Thymus (tissue), 11 donors: ENCODE results near the gene HNRNPK. TPM values are rescaled to one million over a fixed set of nuclear protein-coding genes. Genes with fewer than 3 reads are reported as not detected.
"Not testable (repeated sequence)": the region's sequence is repeated elsewhere in the genome, so short reads cannot be mapped to it uniquely, and the experiment has no call there.

ENCODE experiments used
- DNase-seq, 9 donors: peaks; one replicate each; pipeline ENCODE4 v3.0.0-alpha.2; 2013; ENCODE audit warnings: low spot score in 9 of 9, low read depth in 6 of 9, missing footprints in 1 of 9
- H3K27ac ChIP-seq, 2 donors: one replicate each; pipeline ENCODE4 v1.5.1; 2013; ENCODE audit warnings: control low read depth in 1 of 2, low read depth in 1 of 2, low read length in 1 of 2, mild to moderate bottlenecking in 1 of 2, moderate library complexity in 1 of 2
- H3K27me3 ChIP-seq, 2 donors: one replicate each; pipeline ENCODE4 v1.5.1; 2013; ENCODE audit warnings: low read length in 1 of 2; ENCODE audit not compliant: control insufficient read depth in 2 of 2, insufficient read depth in 1 of 2
- H3K36me3 ChIP-seq, 2 donors: one replicate each; pipeline ENCODE4 v1.5.1; 2013; ENCODE audit warnings: low read length in 1 of 2, mild to moderate bottlenecking in 1 of 2, moderate library complexity in 1 of 2; ENCODE audit not compliant: control insufficient read depth in 2 of 2, insufficient read depth in 2 of 2
- H3K4me1 ChIP-seq, 2 donors: one replicate each; pipeline ENCODE4 v1.5.1; 2013; ENCODE audit warnings: low read length in 2 of 2; ENCODE audit not compliant: control insufficient read depth in 2 of 2, insufficient read depth in 2 of 2
- H3K4me3 ChIP-seq, 2 donors: one replicate each; pipeline ENCODE4 v1.5.1; 2013; ENCODE audit warnings: low read length in 2 of 2, control low read depth in 1 of 2, mild to moderate bottlenecking in 1 of 2
- H3K9me3 ChIP-seq, 2 donors: one replicate each; pipeline ENCODE4 v1.5.1; 2013; ENCODE audit warnings: low read length in 1 of 2, mild to moderate bottlenecking in 1 of 2; ENCODE audit not compliant: control insufficient read depth in 2 of 2, insufficient read depth in 1 of 2
- WGBS: extraction: QIAGEN DNeasy Blood & Tissue Kit; methylation state at CpG from one replicate; pipeline ENCODE4 v1.1.7; 2013; 5-methylcytosine and 5-hydroxymethylcytosine counted together
- polyA plus RNA-seq: library from polyadenylated mRNA; stranded (reverse); fragments of 200-250 nt; gene quantifications from one replicate; pipeline ENCODE4 v1.2.3, GENCODE V29; 2013
- total RNA-seq: library from RNA; stranded (reverse); fragments of 120-200 nt; gene quantifications from one replicate; pipeline ENCODE4 v1.2.4, GENCODE V29; 2013
- donor health status: healthy.

The HNRNPK gene
- total and polyA plus RNA-seq, 2 donors: 425 to 585 TPM

DNA sequence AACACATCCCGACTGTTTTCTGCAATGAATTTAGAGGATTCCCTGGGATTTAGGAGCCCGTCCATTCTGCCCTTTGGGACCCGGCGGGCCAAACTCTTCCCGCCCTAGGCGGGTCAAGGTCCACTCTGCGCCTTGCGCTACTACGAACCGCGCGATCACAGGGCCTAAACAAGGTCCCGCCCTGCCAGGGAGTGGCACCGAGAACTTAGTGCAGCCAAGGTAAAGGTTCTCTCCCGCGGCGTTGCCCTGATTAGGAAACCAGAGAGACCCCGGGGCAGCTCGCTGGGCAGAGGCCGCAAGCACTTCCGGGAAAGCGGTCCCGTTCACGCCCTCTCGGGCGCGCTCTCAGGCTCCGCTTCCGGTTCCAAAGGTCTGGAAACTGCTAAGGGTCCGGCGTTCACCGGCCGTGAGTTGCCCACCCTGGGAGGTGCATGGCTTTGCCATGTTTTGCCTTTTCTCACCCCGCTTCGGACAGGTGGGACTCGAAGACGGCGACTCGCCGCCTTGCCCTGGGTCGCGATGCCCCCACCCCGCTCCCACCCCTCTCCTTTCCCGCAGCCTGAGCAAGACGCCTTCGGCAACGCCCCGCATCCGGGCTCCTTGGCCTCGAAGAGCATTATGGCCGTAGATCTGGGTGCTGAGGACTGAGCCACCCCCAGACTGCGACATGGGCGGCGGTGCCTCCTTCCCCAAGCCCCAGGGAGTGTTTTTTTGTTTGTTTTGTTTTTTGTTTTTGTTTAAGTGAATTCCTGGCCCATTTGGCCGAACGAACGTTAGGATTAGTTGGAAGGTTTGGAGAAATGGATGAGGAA, 23.4 kb downstream of the HNRNPK start:
- Histone ChIP-seq H3K4me1 (peaks cover 8 to 11% of the 10 kb centered on the region in 2 donors), H3K27ac (peak overlapping the region; percentile 65 to 91), H3K36me3 (peaks cover 0 to 2% of the 10 kb centered on the region in 2 donors), H3K4me3 (peak overlapping the region; percentile 95 to 96), H3K9me3 (no peaks in the 10 kb centered on the region), H3K27me3 (no peaks in the 10 kb centered on the region)
- peak in 8 of 9 donors; percentile 43 to 78 (median 52) for DNase-seq
- 7% methylated on average over 57 of the region's 57 CpGs for WGBS

DNA sequence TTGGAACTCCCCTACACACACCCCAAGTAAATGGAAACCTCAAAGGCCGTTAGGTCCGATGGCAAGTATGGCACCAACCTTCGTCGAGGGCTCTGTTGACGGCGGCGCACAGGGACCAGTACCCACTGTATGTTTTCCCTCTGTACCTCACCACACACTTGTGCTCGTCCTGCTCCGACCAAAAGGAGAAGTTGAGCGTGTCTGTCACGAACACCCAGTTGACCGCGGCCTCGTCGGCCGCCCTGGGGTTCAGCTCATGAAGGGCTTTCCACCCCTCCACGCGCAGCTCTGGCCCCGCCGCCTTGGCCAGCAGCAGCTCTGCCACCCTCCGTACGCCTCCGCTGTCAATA, 24.0 kb downstream of the HNRNPK start:
- H3K36me3 ChIP-seq: peaks cover 0 to 2% of the 10 kb centered on the region in 2 donors
- H3K27ac ChIP-seq: peak overlapping the region; percentile 65 to 91
- WGBS: 2% methylated on average over 23 of the region's 23 CpGs
- H3K27me3 ChIP-seq: no peaks in the 10 kb centered on the region
- H3K9me3 ChIP-seq: no peaks in the 10 kb centered on the region
- peak overlapping the region; percentile 95 to 96 for H3K4me3 ChIP-seq
- H3K4me1 ChIP-seq: peaks cover 8 to 11% of the 10 kb centered on the region in 2 donors
- DNase-seq: peak in 6 of 9 donors; percentile 16 to 57 (median 28)

DNA sequence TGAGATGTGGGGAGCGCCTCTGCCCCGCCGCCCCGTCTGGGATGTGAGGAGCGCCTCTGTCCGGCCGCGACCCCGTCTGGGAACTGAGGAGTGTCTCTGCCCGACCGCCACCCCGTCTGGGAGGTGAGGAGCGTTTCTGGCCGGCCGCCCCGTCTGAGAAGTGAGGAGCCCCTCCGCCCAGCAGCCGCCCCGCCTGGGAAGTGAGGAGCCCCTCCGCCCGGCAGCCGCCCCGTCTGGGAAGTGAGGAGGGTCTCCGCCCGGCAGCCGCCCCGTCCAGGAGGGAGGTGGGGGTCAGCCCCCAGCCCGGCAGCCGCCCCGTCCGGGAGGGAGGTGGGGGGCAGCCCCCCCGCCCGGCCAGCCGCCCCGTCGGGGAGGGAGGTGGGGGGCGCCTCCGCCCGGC, 31.9 kb downstream of the HNRNPK start:
- H3K36me3 ChIP-seq, DNase-seq, H3K4me1 ChIP-seq, H3K4me3 ChIP-seq, H3K27me3 ChIP-seq, H3K9me3 ChIP-seq, H3K27ac ChIP-seq: not testable (repeated sequence)
- WGBS: 98% methylated on average over 39 of the region's 39 CpGs

DNA sequence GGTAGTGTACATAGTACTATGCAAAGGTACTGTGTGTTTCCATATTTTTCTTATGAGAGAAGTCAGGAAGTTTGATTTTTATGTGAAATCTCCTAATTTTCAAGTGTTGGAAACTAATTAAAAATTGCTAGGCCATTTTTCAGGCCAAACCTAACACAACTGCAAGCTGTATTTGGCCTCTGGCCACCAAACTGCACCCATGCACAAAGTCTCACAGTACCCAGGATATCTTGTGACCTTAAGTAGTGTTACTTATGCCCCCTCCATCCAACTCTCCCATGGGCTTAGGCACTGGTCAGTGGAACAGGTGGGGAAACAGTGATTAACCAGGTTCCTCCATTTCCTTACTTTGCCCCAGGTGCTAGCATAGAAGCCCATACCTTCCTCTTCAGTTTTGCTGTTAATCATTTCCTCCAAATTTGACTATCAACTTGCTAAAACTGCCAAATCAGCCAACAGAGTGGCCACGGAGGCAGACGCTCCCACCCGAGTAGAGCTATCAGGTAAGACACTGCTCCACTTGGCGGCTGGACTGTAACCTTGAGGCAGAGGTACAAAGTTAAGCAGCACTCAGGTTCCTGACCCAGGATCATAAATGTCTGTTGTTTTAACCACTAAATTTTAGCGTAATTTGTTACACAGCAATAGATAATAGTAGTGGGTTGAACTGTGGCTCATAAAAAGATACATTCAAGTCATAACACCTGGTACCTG, 39.3 kb downstream of the HNRNPK start:
- Histone ChIP-seq H3K36me3 (peaks cover 15 to 27% of the 10 kb centered on the region in 2 donors), H3K4me1 (no peaks in the 10 kb centered on the region), H3K4me3 (no peak overlapping the region), H3K9me3 (no peaks in the 10 kb centered on the region), H3K27ac (no peak overlapping the region), H3K27me3 (no peaks in the 10 kb centered on the region)
- no peak for DNase-seq
- WGBS: 96% methylated on average over 5 of the region's 5 CpGs

DNA sequence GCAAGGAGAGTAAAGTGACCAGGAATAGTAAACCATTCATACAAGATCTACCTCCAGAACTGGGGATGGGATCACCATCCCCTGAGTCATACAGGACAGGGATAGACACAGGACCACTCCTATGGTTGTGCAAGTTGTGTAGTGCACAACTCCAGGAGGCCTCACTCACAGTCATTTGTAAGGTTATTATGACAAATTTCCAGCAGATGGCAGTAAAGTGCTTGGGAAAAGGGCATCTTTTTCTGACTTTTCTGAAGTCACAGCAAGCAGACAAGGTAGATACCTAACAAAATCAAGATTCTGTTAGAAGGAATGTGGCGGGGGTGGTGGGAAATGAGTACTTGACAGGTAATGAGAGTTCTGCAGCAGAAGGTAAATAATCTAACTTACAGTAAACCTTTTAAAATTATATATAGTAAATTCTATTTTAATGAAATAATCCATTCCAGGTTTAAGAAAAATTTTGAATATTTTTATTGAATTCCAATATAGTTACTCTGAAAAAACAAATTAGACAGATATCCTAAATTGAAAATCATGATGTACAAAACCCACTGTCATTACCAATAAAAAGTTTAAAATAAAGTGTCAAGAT, 42.1 kb downstream of the HNRNPK start:
- Histone ChIP-seq H3K4me3 (no peak overlapping the region), H3K27ac (no peak overlapping the region), H3K36me3 (peaks cover 15 to 27% of the 10 kb centered on the region in 2 donors), H3K9me3 (no peaks in the 10 kb centered on the region), H3K4me1 (no peaks in the 10 kb centered on the region), H3K27me3 (no peaks in the 10 kb centered on the region)
- peak in 8 of 9 donors; percentile 33 to 85 (median 68) for DNase-seq
- WGBS: 79% methylated on average over 1 of the region's 1 CpG

DNA sequence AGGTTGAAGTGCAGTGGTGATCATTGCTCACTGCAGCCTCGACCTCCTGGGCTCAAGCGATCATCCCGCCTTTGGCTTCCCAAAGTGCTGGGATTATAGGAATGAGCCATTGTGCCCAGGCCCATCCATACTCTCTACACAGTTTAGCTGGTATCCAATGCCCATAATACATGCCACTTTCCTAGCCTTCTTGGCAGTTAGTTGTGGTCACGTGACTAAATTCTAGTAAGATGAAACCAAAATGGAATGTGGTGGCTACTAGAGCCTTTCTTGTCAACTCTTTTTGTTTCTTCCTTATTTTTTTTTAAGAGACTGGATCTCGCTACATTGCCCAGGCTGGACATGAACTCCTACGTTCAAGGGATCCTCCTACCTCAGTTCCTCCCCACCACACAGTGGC, 43.5 kb downstream of the HNRNPK start:
- peaks cover 0 to 1% of the 10 kb centered on the region in 2 donors for H3K4me1 ChIP-seq
- H3K27ac ChIP-seq: no peak overlapping the region
- DNase-seq: no peak
- H3K27me3 ChIP-seq: no peaks in the 10 kb centered on the region
- H3K4me3 ChIP-seq: no peak overlapping the region
- peaks cover 10 to 16% of the 10 kb centered on the region in 2 donors for H3K36me3 ChIP-seq
- H3K9me3 ChIP-seq: no peaks in the 10 kb centered on the region
- WGBS: 93% methylated on average over 6 of the region's 6 CpGs

DNA sequence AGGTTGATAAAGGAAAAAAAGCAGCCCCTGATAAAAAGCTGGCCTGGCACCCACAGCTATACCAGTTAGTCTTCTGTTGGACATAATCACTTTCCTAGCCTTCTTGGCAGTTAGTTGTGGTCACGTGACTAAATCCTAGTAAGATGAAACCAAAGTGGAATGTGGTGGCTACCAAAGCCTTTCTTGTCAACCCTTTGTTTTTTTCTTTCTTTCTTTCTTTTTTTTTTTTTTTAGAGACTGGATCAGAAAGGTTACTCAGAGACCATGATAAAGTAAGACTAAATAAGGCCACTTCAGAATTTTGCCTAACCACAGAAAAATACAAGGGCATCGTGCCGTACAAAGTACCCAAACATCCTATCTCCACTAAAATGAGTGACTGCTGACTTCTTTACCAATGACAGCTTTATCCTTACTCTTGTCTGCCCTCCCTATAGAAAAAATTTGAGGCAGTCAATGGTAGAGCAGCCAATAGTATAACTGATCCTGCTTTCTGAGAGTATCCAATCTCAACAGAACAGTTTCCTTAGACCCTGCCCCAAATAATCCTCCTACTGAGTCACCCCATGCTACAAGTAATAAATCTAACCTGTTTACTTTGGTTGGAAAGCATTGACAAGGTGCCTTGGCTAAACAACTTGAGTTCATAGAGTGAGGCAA, 44.6 kb downstream of the HNRNPK start:
- H3K4me1 ChIP-seq: peaks cover 0 to 4% of the 10 kb centered on the region in 2 donors
- no peak overlapping the region for H3K27ac ChIP-seq
- no peaks in the 10 kb centered on the region for H3K9me3 ChIP-seq
- DNase-seq: no peak
- H3K36me3 ChIP-seq: peaks cover 7 to 16% of the 10 kb centered on the region in 2 donors
- no peaks in the 10 kb centered on the region for H3K27me3 ChIP-seq
- no peak overlapping the region for H3K4me3 ChIP-seq
- 95% methylated on average over 3 of the region's 3 CpGs for WGBS

DNA sequence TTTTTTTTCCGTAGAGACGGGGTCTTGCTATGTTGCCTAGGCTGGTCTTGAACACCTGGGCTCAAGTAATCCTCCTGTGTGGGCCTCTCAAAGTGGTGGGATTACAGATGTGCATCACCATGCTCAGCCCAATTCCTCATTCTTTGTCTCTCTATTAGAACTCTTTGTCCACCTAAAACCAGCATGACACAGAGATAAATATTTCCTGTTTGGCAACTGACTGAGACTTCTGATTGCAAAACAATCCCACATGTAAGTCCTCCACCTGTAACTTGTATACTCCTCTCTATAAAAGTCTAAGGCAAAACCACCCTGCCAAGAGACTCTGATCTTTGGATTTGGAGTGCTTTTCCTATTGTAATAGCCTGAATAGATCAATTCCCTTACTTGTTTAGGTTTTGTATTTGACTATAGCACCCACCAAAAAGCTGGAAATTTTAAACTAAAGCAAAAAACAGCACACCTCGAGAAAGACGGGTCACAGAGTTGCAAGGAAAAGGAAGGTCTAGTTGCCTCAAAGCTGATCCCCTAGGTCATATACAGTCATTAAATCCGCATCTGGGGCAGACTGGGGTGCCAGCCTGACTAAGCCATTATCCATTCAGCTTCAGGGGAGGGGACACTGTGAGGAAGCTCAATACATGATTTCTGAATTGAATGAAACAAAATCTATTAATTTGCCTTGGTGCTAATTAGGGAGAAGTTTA, 45.3 kb downstream of the HNRNPK start:
- Histone ChIP-seq H3K4me3 (no peak overlapping the region), H3K27ac (no peak overlapping the region)

More for the DNA sequence above, 45.3 kb downstream of the HNRNPK start:
- Histone ChIP-seq H3K36me3 (peaks cover 3 to 12% of the 10 kb centered on the region in 2 donors), H3K4me1 (peaks cover 0 to 4% of the 10 kb centered on the region in 2 donors), H3K27me3 (no peaks in the 10 kb centered on the region), H3K9me3 (no peaks in the 10 kb centered on the region)
- WGBS: 94% methylated on average over 5 of the region's 5 CpGs
- no peak for DNase-seq
